Gastrocnemius medialis (tissue), 4 donors: ENCODE measurements around the gene C19orf38. TPM values are rescaled to one million over a fixed set of nuclear protein-coding genes. Genes with fewer than 3 reads are reported as not detected.
A peak's percentile ranks its signal among the peaks of the same experiment; 100 is the strongest.

ENCODE experiments used
- ATAC-seq, 2 donors: fragments of 150-250 bp; one replicate each; pipeline ENCODE4 v1.9.1; 2016
- DNase-seq, 2 donors: peaks; one replicate each; pipeline ENCODE4 v3.0.0-alpha.2; 2019
- H3K27ac ChIP-seq, 4 donors: fragments of 200-600 bp; sonication (generic); 1 replicate in 1 of 4; 2 replicates in 3 of 4; pipeline ENCODE4 v1.5.1; 2016 to 2018; ENCODE audit warnings: mild to moderate bottlenecking in 2 of 4, moderate library complexity in 1 of 4
- H3K27me3 ChIP-seq, 3 donors: fragments of 200-600 bp; sonication (generic) in 2 of 3; 1 replicate in 1 of 3; 2 replicates in 2 of 3; pipeline versions ENCODE4 v1.5.1 to v1.6.0; 2016 to 2019; ENCODE audit warnings: mild to moderate bottlenecking in 1 of 3, moderate library complexity in 1 of 3
- H3K36me3 ChIP-seq, 2 donors: fragments of 200-600 bp; sonication (generic) in 1 of 2; one replicate each; pipeline ENCODE4 v1.5.1; 2017 to 2018
- H3K4me1 ChIP-seq, 2 donors: fragments of 200-600 bp; sonication (generic) in 1 of 2; one replicate each; pipeline ENCODE4 v1.5.1; 2016 to 2017; ENCODE audit warnings: mild to moderate bottlenecking in 2 of 2
- H3K4me3 ChIP-seq, 4 donors: fragments of 200-600 bp; sonication (generic) in 3 of 4; 1 replicate in 1 of 4; 2 replicates in 3 of 4; pipeline ENCODE4 v1.5.1; 2016 to 2019; ENCODE audit warnings: mild to moderate bottlenecking in 2 of 4
- H3K9me3 ChIP-seq, 3 donors: fragments of 200-600 bp; sonication (generic) in 2 of 3; 1 replicate in 1 of 3; 2 replicates in 2 of 3; pipeline ENCODE4 v1.5.1; 2016 to 2019
- POLR2A ChIP-seq, 2 donors: fragments of 450-650 bp; IDR thresholded peaks; one replicate each; pipeline ENCODE4 v1.6.1; 2017; ENCODE audit warnings: antibody characterized with exemption in 2 of 2, mild to moderate bottlenecking in 2 of 2, moderate library complexity in 2 of 2
- in situ Hi-C, 4 donors: fragments of 200-750 bp; cut with MboI; loops; one replicate each; pipeline versions ENCODE4 v1.15.0 to v1.8.0; 2017; ENCODE audit warnings: low sequenced_read_pairs in 4 of 4
- intact Hi-C: fragments of 100-400 bp; cut with DNase I; formaldehyde crosslinking; loops from one replicate; pipeline ENCODE4 v1.15.1; 2023; ENCODE audit warnings: low total_unique reads
- total RNA-seq, 4 donors: library from RNA; depleted of rRNA; stranded (reverse); fragments of >200 nt; gene quantifications; one replicate each; pipeline versions ENCODE4 v1.1.0 to v1.2.3, GENCODE V29; 2016
- TF ChIP-seq, protein P1 (sequence below), 5 experiments: fragments of 450-650 bp in 3 of 5; fragments of 200-600 bp in 2 of 5; sonication (generic) in 2 of 5; IDR thresholded peaks in 4 of 5; conservative IDR thresholded peaks in 1 of 5; 1 replicate in 4 of 5; 2 replicates in 1 of 5; pipeline ENCODE4 v1.5.1; 2016 to 2019; ENCODE audit warnings: antibody characterized with exemption in 5 of 5, mild to moderate bottlenecking in 3 of 5, moderate library complexity in 3 of 5

C19orf38 gene
- total RNA-seq, 4 donors from 2014 or later = 1.4 to 3.9 (median 1.9) TPM

DNA sequence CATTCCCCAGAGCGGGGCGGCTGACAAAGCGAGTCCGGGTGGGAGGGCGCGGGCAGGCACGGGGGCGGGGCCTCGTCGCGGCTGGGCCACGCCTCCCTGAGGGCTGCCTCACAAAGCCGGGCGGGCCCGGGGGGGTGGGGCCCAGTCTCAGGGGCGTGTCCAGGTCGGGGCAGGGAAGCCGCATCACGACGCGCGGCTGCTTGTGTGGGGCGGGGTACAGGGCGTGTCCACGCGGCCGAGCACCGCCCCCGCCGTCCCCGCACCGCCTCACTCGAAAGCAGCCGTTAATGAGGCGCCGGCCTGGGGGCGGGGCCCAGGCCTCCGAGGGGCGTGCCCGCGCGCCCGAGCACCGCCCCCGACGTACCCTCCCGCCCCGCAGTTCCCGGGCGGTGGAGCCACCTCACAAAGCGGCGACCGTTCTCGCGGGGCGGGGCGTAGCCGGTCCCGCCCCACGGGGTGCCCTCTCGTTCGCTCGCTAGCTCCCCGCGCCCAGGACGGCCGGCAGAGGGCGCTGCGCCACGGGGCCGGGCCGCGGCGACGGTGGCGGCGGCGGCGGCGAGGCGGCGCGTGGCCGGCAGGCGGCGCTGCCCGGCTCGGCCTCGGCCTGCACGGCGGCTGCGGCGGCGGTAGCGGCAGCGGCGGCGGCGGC, 22.9 kb downstream of the C19orf38 start, which contains the start of gene CARM1:
Gene CARM1 (plus strand): TSS at position 599 of the 649 bp plus-strand sequence. CDS start 150 bp downstream, outside the sequence.
- no peaks in the 10 kb centered on the region for H3K27me3 ChIP-seq
- in situ Hi-C loops = loop anchor here in 3 of 4 donors (5.0 to 10.0 kb wide), 3 partner anchors 54 to 64 kb away; partner anchors contain the start of genes TIMM29 (in 2 of the 3) and YIPF2 (in 2 of the 3)
- peak within 1 kb of the TSS; percentile 89 to 98 (median 94) for H3K27ac ChIP-seq
- intact Hi-C loops = loop anchor here (1.0 to 5.0 kb wide), 5 partner anchors 34 to 304 kb away; partner anchors contain the start of genes CDKN2D, KRI1, TIMM29 and TMED1
- H3K9me3 ChIP-seq = no peaks in the 10 kb centered on the region
- no peaks in the 10 kb centered on the region for H3K36me3 ChIP-seq
- H3K4me1 ChIP-seq = peaks cover 19 to 23% of the 10 kb centered on the region in 2 donors
- TF ChIP-seq, protein P1, sequence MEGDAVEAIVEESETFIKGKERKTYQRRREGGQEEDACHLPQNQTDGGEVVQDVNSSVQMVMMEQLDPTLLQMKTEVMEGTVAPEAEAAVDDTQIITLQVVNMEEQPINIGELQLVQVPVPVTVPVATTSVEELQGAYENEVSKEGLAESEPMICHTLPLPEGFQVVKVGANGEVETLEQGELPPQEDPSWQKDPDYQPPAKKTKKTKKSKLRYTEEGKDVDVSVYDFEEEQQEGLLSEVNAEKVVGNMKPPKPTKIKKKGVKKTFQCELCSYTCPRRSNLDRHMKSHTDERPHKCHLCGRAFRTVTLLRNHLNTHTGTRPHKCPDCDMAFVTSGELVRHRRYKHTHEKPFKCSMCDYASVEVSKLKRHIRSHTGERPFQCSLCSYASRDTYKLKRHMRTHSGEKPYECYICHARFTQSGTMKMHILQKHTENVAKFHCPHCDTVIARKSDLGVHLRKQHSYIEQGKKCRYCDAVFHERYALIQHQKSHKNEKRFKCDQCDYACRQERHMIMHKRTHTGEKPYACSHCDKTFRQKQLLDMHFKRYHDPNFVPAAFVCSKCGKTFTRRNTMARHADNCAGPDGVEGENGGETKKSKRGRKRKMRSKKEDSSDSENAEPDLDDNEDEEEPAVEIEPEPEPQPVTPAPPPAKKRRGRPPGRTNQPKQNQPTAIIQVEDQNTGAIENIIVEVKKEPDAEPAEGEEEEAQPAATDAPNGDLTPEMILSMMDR (IDR thresholded peaks at IDR 0.05 in 4 of 5, conservative IDR thresholded peaks at IDR 0.05 in 1 of 5) = peak in 4 of 5 experiments; percentile 84 to 95 (median 94)
- TF ChIP-seq POLR2A (IDR thresholded peaks at IDR 0.05) = no peak
- ATAC-seq = peak; percentile 80 to 81
- H3K4me3 ChIP-seq = peak within 1 kb of the TSS; percentile 66 to 86 (median 78)
- peak; percentile 96 to 99 for DNase-seq

DNA sequence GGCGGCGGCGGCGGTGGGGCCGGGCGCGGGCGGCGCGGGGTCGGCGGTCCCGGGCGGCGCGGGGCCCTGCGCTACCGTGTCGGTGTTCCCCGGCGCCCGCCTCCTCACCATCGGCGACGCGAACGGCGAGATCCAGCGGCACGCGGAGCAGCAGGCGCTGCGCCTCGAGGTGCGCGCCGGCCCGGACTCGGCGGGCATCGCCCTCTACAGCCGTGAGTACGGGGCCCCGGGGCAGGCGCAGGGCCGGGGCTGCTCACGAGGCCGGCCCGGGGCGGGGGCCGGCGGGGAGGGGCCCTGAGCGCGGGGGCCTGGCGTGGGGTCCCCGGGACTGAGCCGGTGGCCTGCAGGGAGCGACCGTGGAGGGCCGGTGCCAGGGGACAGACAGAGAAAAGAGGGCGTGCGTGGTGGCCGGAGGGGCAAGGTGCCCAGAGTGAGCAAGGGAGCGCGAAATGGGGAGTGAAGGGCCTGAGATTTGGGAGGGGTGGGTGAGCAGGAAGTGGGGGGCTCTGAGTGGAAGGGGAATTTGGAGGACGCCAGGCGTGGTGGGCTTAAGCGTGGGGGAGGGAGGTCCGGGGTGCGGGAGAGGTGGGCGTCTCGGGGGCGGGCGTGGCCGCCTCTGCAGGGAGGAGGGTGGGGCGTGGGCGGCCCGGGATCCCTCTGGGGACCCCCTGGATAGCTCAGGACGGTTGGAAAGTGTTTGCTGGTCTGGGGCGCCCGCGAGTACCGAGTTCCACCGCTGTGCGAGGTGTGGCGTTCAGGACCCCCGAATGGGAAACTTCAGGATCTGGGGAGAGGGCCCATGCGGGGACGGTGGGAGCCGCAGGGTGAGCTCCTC, 23.7 kb downstream of the C19orf38 start:
- TF ChIP-seq POLR2A (IDR thresholded peaks at IDR 0.05) = peak in 1 of 2 donors; percentile 9
- TF ChIP-seq, protein P1 (IDR thresholded peaks at IDR 0.05 in 4 of 5, conservative IDR thresholded peaks at IDR 0.05 in 1 of 5) = peak in 3 of 5 experiments; percentile 20 to 50 (median 39)
- intact Hi-C loops = loop anchor here (1.0 to 5.0 kb wide), 5 partner anchors 35 to 305 kb away; partner anchors contain the start of genes CDKN2D, KRI1, TIMM29 and TMED1
- DNase-seq (peak; percentile 18 to 53), ATAC-seq (peak in 1 of 2 donors; percentile 0)
- Histone ChIP-seq H3K4me1 (peaks cover 27 to 32% of the 10 kb centered on the region in 2 donors), H3K36me3 (no peaks in the 10 kb centered on the region), H3K4me3 (peak overlapping the region; percentile 66 to 86 (median 78)), H3K27me3 (no peaks in the 10 kb centered on the region), H3K9me3 (no peaks in the 10 kb centered on the region), H3K27ac (peak overlapping the region; percentile 84 to 98 (median 94))
- in situ Hi-C loops = loop anchor here in 3 of 4 donors (5.0 to 10.0 kb wide), 3 partner anchors 53 to 63 kb away; partner anchors contain the start of genes TIMM29 (in 2 of the 3) and YIPF2 (in 2 of the 3)

DNA sequence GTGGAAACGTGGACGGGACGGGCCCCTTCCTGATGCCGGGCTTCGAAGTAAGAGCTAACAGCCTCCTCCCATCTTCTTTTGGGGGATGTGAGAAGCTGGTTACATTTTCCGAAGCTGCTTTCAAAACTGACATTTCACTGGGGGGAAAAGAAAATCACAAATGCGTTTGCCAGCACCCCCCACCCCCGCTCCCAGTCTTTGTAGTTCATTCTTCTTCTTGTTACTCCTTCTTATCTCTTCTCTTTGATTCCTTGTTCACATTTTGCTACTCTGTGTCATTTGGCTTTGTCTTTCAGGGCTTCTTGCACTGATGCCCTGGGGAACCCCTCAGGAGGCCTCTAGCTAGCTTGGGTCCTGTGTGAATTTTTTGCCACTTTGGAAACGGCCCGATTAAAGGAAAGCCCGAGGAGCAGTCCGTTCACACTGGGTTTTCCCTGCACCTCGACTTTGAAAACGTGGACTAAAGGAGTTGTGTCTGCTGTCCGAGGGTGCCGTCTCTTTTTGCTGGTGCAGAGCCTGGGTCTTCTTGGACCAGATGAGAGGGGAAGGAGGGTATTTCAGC, 24.4 kb downstream of the C19orf38 start:
- Histone ChIP-seq H3K4me1 (peaks cover 34 to 38% of the 10 kb centered on the region in 2 donors), H3K4me3 (peak overlapping the region; percentile 66 to 86 (median 78)), H3K36me3 (no peaks in the 10 kb centered on the region), H3K27me3 (no peaks in the 10 kb centered on the region), H3K27ac (peak overlapping the region; percentile 84 to 98 (median 94)), H3K9me3 (no peaks in the 10 kb centered on the region)
- no peak for DNase-seq
- intact Hi-C loops (loop anchor here (5.0 kb wide), 2 partner anchors 40 to 305 kb away; partner anchors contain the start of genes CDKN2D and KRI1), in situ Hi-C loops (loop anchor here in 3 of 4 donors (5.0 to 10.0 kb wide), 3 partner anchors 52 to 62 kb away; partner anchors contain the start of genes TIMM29 (in 2 of the 3) and YIPF2 (in 2 of the 3))
- ATAC-seq = no peak
- TF ChIP-seq POLR2A (IDR thresholded peaks at IDR 0.05) = no peak
- TF ChIP-seq, protein P1 (IDR thresholded peaks at IDR 0.05 in 4 of 5, conservative IDR thresholded peaks at IDR 0.05 in 1 of 5) = no peak

DNA sequence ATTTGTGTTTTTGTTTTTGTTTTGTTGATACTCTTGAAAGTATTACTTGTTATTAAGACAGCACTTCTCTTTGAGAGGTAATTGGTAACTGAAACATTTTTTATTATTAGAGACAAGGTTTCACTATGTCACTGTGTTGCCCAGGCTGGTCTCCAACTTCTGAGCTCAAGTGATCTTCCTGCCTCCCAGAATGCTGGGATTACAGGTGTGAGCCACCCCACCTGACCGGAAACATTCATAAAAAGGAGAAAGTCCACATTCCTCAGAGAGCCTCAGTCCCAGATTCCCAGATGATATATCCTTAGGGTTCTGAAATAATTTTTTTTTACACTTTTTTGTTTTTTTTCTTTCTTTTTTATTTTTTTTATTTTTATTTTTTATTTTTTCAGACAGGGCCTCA, 25.8 kb downstream of the C19orf38 start:
- H3K4me3 ChIP-seq = no peak overlapping the region
- intact Hi-C loops (loop anchor here (5.0 kb wide), 2 partner anchors 38 to 307 kb away; partner anchors contain the start of genes CDKN2D and KRI1), in situ Hi-C loops (loop anchor here in 3 of 4 donors (5.0 to 10.0 kb wide), 3 partner anchors 51 to 61 kb away; partner anchors contain the start of genes TIMM29 (in 2 of the 3) and YIPF2 (in 2 of the 3))
- no peaks in the 10 kb centered on the region for H3K27me3 ChIP-seq
- no peaks in the 10 kb centered on the region for H3K9me3 ChIP-seq
- TF ChIP-seq POLR2A (IDR thresholded peaks at IDR 0.05) = no peak
- TF ChIP-seq, protein P1 (IDR thresholded peaks at IDR 0.05 in 4 of 5, conservative IDR thresholded peaks at IDR 0.05 in 1 of 5) = no peak
- peaks cover 48 to 51% of the 10 kb centered on the region in 2 donors for H3K4me1 ChIP-seq
- ATAC-seq (no peak), DNase-seq (no peak)
- H3K36me3 ChIP-seq = no peaks in the 10 kb centered on the region
- H3K27ac ChIP-seq = peak overlapping the region; percentile 84 to 98 (median 92)
